Motor neuron (in vitro differentiated cells): ENCODE results near the gene ATXN7L1. TPM values are rescaled to one million over a fixed set of nuclear protein-coding genes. Genes with fewer than 3 reads are reported as not detected.
"Not testable (repeated sequence)": the region's sequence is repeated elsewhere in the genome, so short reads cannot be mapped to it uniquely, and the experiment has no call there.

Source experiments
- ATAC-seq, 8 experiments: fragments of 200-7000 bp; cut with Tn5 transposase; replicated peaks in 6 of 8; 2 replicates each; pipeline ENCODE4 v1.8.0; 2021; ENCODE audit warnings: mild to moderate bottlenecking in 8 of 8, moderate library complexity in 8 of 8
- H3K27ac ChIP-seq, 2 donors: fragments of 250-450 bp; sonication (Bioruptor Pico); 2 replicates each; pipeline ENCODE4 v1.9.0; 2021; ENCODE audit warnings: antibody characterized with exemption in 2 of 2, mild to moderate bottlenecking in 2 of 2, moderate library complexity in 1 of 2
- H3K4me1 ChIP-seq, 2 donors: fragments of 250-450 bp; sonication (Bioruptor Pico); replicated peaks in 1 of 2; 2 replicates each; pipeline ENCODE4 v1.6.1; 2021; ENCODE audit warnings: antibody characterized with exemption in 2 of 2, mild to moderate bottlenecking in 2 of 2, moderate library complexity in 1 of 2
- H3K4me3 ChIP-seq, 5 donors: fragments of 250-450 bp; sonication (Bioruptor Pico); 2 replicates each; pipeline ENCODE4 v1.9.0; 2021; ENCODE audit warnings: antibody characterized with exemption in 5 of 5, mild to moderate bottlenecking in 5 of 5, moderate library complexity in 4 of 5
- WGBS, 10 experiments: fragments of 450-650 bp; shearing (Covaris generic); methylation state at CpG; one replicate each; pipeline ENCODE4 v1.0.0; 2022; 5-methylcytosine and 5-hydroxymethylcytosine counted together
- in situ Hi-C, 9 experiments: fragments of 400-800 bp; cut with MboI; loops; one replicate each; pipeline ENCODE4 v1.15.0; 2021; ENCODE audit warnings: low sequenced_read_pairs in 9 of 9, low pct_unique_long_range_greater_than_20kb in 2 of 9; ENCODE audit not compliant: unreplicated experiment in 9 of 9
- total RNA-seq, 8 experiments: library from RNA; unstranded; fragments of 300-600 nt; gene quantifications; 2 replicates each; pipeline versions ENCODE4 v1.2.3 to v1.2.4, GENCODE V29; 2022

ATXN7L1 gene
- total RNA-seq, 8 experiments from 2014 or later: 6.5 to 23.7 (median 10.6) TPM

- H3K4me3 ChIP-seq: no peak overlapping the region
- in situ Hi-C loops: no loop called here
- ATAC-seq: no peak
- no peak overlapping the region for H3K27ac ChIP-seq
- WGBS, 10 experiments: 67 to 100% (median 83%) methylated on average over 1 to 3 of the region's 3 CpGs; no CpG with 5 or more reads in 2 of the 10 experiments
- H3K4me1 ChIP-seq: peaks cover 21 to 26% of the 10 kb centered on the region in 2 donors
Measured at GRCh38 chr7:105800442-105800841, 76.0 kb downstream of the ATXN7L1 start.

- in situ Hi-C loops: no loop called here
- H3K4me1 ChIP-seq: peaks cover 14 to 18% of the 10 kb centered on the region in 2 donors
Measured at GRCh38 chr7:105799677-105800076, 76.7 kb downstream of the ATXN7L1 start.

GRCh38 chr7:105799006-105799405 lies 77.4 kb downstream of the ATXN7L1 start:
- Histone ChIP-seq H3K4me1 (peaks cover 7 to 16% of the 10 kb centered on the region in 2 donors), H3K4me3 (no peak overlapping the region), H3K27ac (no peak overlapping the region)
- in situ Hi-C loops: no loop called here
- WGBS, 10 experiments: 0 to 83% (median 27%) methylated on average over 1 to 3 of the region's 4 CpGs; no CpG with 5 or more reads in 5 of the 10 experiments
- ATAC-seq: no peak

More at GRCh38 chr7:105799677-105800076, 76.7 kb downstream of the ATXN7L1 start:
- ATAC-seq: no peak
- Histone ChIP-seq H3K27ac (no peak overlapping the region), H3K4me3 (no peak overlapping the region)
- WGBS, 10 experiments: 60 to 100% (median 73%) methylated on average over 1 to 6 of the region's 7 CpGs; no CpG with 5 or more reads in 3 of the 10 experiments

GRCh38 chr7:105797652-105798051 lies 78.7 kb downstream of the ATXN7L1 start:
- Histone ChIP-seq H3K27ac (no peak overlapping the region), H3K4me3 (no peak overlapping the region), H3K4me1 (peaks cover 4 to 13% of the 10 kb centered on the region in 2 donors)
- peak in 1 of 8 experiments; percentile 46 for ATAC-seq
- 50 to 100% (median 85%) methylated on average over 1 to 4 of the region's 7 CpGs; no CpG with 5 or more reads in 4 of the 10 experiments for WGBS, 10 experiments
- in situ Hi-C loops: no loop called here

GRCh38 chr7:105796365-105796764 lies 80.0 kb downstream of the ATXN7L1 start:
- 88 to 100% (median 100%) methylated on average over 1 to 2 of the region's 2 CpGs; no CpG with 5 or more reads in 6 of the 10 experiments for WGBS, 10 experiments
- in situ Hi-C loops: no loop called here
- H3K4me1 ChIP-seq: peaks cover 4 to 13% of the 10 kb centered on the region in 2 donors
- no peak for ATAC-seq
- no peak overlapping the region for H3K4me3 ChIP-seq
- H3K27ac ChIP-seq: no peak overlapping the region

- Histone ChIP-seq H3K4me3 (no peak overlapping the region), H3K27ac (peak overlapping the region in 1 of 2 donors; percentile 25), H3K4me1 (peaks cover 4 to 13% of the 10 kb centered on the region in 2 donors)
- in situ Hi-C loops: no loop called here
- 26 to 100% (median 73%) methylated on average over 1 to 7 of the region's 8 CpGs; no CpG with 5 or more reads in 1 of the 10 experiments for WGBS, 10 experiments
- ATAC-seq: peak in 1 of 8 experiments; percentile 39
Measured at GRCh38 chr7:105794741-105795729, 81.4 kb downstream of the ATXN7L1 start.

- in situ Hi-C loops: no loop called here
- H3K4me1 ChIP-seq: peaks cover 4 to 11% of the 10 kb centered on the region in 2 donors
- H3K4me3 ChIP-seq: no peak overlapping the region
- 75 to 100% (median 91%) methylated on average over 1 to 8 of the region's 8 CpGs for WGBS, 10 experiments
- no peak for ATAC-seq
- no peak overlapping the region for H3K27ac ChIP-seq
Measured at GRCh38 chr7:105792488-105793370, 83.7 kb downstream of the ATXN7L1 start.

GRCh38 chr7:105791926-105792325 lies 84.5 kb downstream of the ATXN7L1 start:
- 50 to 93% (median 90%) methylated on average over 1 to 4 of the region's 8 CpGs; no CpG with 5 or more reads in 5 of the 10 experiments for WGBS, 10 experiments
- in situ Hi-C loops: no loop called here

GRCh38 chr7:105790996-105791395 lies 85.4 kb downstream of the ATXN7L1 start:
- WGBS, 10 experiments: 100% methylated on average over 1 of the region's 3 CpGs; no CpG with 5 or more reads in 8 of the 10 experiments
- H3K27ac ChIP-seq: no peak overlapping the region
- H3K4me1 ChIP-seq: no peaks in the 10 kb centered on the region
- H3K4me3 ChIP-seq: no peak overlapping the region
- ATAC-seq: no peak
- in situ Hi-C loops: no loop called here

More at GRCh38 chr7:105791926-105792325, 84.5 kb downstream of the ATXN7L1 start:
- no peak overlapping the region for H3K4me3 ChIP-seq
- no peak for ATAC-seq
- no peak overlapping the region for H3K27ac ChIP-seq
- peaks cover 0 to 3% of the 10 kb centered on the region in 2 donors for H3K4me1 ChIP-seq

GRCh38 chr7:105790452-105790851 lies 85.9 kb downstream of the ATXN7L1 start:
- H3K4me3 ChIP-seq, H3K4me1 ChIP-seq, ATAC-seq, in situ Hi-C loops, H3K27ac ChIP-seq: not testable (repeated sequence)
- 90% methylated on average over 2 of the region's 2 CpGs; no CpG with 5 or more reads in 8 of the 10 experiments for WGBS, 10 experiments

GRCh38 chr7:105788816-105789349 lies 87.5 kb downstream of the ATXN7L1 start:
- Histone ChIP-seq H3K4me3 (no peak overlapping the region), H3K4me1 (no peaks in the 10 kb centered on the region), H3K27ac (no peak overlapping the region)
- no peak for ATAC-seq
- in situ Hi-C loops: no loop called here
- WGBS, 10 experiments: 20 to 100% (median 88%) methylated on average over 1 to 4 of the region's 8 CpGs; no CpG with 5 or more reads in 3 of the 10 experiments

- Histone ChIP-seq H3K4me3 (no peak overlapping the region), H3K27ac (no peak overlapping the region), H3K4me1 (no peaks in the 10 kb centered on the region)
- WGBS, 10 experiments: 86 to 100% (median 100%) methylated on average over 1 to 6 of the region's 15 CpGs; no CpG with 5 or more reads in 4 of the 10 experiments
- ATAC-seq: no peak
- in situ Hi-C loops: no loop called here
Measured at GRCh38 chr7:105788356-105788755, 88.0 kb downstream of the ATXN7L1 start.
